SJCRH30 (cell line): ENCODE measurements around the gene RNU1-4. TPM values are rescaled to one million over a fixed set of nuclear protein-coding genes. Genes with fewer than 3 reads are reported as not detected.
"Not testable (repeated sequence)": the region's sequence is repeated elsewhere in the genome, so short reads cannot be mapped to it uniquely, and the experiment has no call there.

Experiments used
- DNase-seq, 2 experiments: peaks; one replicate each; pipeline ENCODE4 v3.0.0-alpha.2; 2015 to 2020
- H3K27ac ChIP-seq: fragments of 250-450 bp; sonication (Bioruptor Pico); 2 replicates; pipeline ENCODE4 v1.5.1; 2020; ENCODE audit warnings: mild to moderate bottlenecking, moderate library complexity
- H3K27me3 ChIP-seq: fragments of 250-450 bp; sonication (Bioruptor Pico); 2 replicates; pipeline ENCODE4 v1.5.1; 2020; ENCODE audit warnings: mild to moderate bottlenecking, moderate library complexity
- H3K36me3 ChIP-seq: fragments of 250-450 bp; sonication (Bioruptor Pico); 2 replicates; pipeline ENCODE4 v1.5.1; 2020; ENCODE audit warnings: mild to moderate bottlenecking, moderate library complexity
- H3K4me1 ChIP-seq: fragments of 250-450 bp; sonication (Bioruptor Pico); 2 replicates; pipeline ENCODE4 v1.5.1; 2020; ENCODE audit warnings: mild to moderate bottlenecking, moderate library complexity
- H3K4me3 ChIP-seq: fragments of 250-450 bp; sonication (Bioruptor Pico); 2 replicates; pipeline ENCODE4 v1.5.1; 2020; ENCODE audit warnings: mild to moderate bottlenecking, moderate library complexity
- H3K9me3 ChIP-seq: fragments of 250-450 bp; sonication (Bioruptor Pico); replicated peaks from 2 replicates; pipeline ENCODE4 v1.5.1; 2020; ENCODE audit warnings: mild to moderate bottlenecking, moderate library complexity
- total RNA-seq: library from RNA; depleted of rRNA; stranded (reverse); fragments of >200 nt; shearing (Covaris generic); gene quantifications from 2 replicates; pipeline ENCODE4 v1.2.3, GENCODE V29; 2014

Gene RNU1-4
- total RNA-seq, 1 experiment from 2014 or later, result under 0.01 TPM

- H3K4me3 ChIP-seq, DNase-seq, H3K36me3 ChIP-seq, H3K9me3 ChIP-seq, H3K27ac ChIP-seq, H3K27me3 ChIP-seq, H3K4me1 ChIP-seq: not testable (repeated sequence)
These were observed 25.7 kb downstream of the RNU1-4 start for GRCh38 chr1:16765731-16766605.

- H3K27ac ChIP-seq, H3K27me3 ChIP-seq, H3K4me1 ChIP-seq, H3K4me3 ChIP-seq, H3K9me3 ChIP-seq, H3K36me3 ChIP-seq: not testable (repeated sequence)
- DNase-seq, result peak in 1 of 2 experiments; percentile 6
These were observed 26.5 kb downstream of the RNU1-4 start for GRCh38 chr1:16766689-16767256.

- H3K27ac ChIP-seq, H3K36me3 ChIP-seq, H3K4me3 ChIP-seq, H3K9me3 ChIP-seq, DNase-seq, H3K27me3 ChIP-seq, H3K4me1 ChIP-seq: not testable (repeated sequence)
These were observed 29.9 kb downstream of the RNU1-4 start for GRCh38 chr1:16770139-16770759.

GRCh38 chr1:16770896-16771446 lies 30.7 kb downstream of the RNU1-4 start:
- H3K9me3 ChIP-seq, H3K4me3 ChIP-seq, H3K36me3 ChIP-seq, DNase-seq, H3K27me3 ChIP-seq, H3K4me1 ChIP-seq, H3K27ac ChIP-seq: not testable (repeated sequence)

GRCh38 chr1:16772275-16773204 lies 32.2 kb downstream of the RNU1-4 start:
- not testable (repeated sequence) for H3K4me1 ChIP-seq, H3K27me3 ChIP-seq, H3K36me3 ChIP-seq, H3K4me3 ChIP-seq, DNase-seq, H3K27ac ChIP-seq, H3K9me3 ChIP-seq

- not testable (repeated sequence) for H3K27ac ChIP-seq, H3K4me1 ChIP-seq, H3K36me3 ChIP-seq, DNase-seq, H3K9me3 ChIP-seq, H3K4me3 ChIP-seq, H3K27me3 ChIP-seq
These were observed 32.9 kb downstream of the RNU1-4 start for GRCh38 chr1:16773205-16773596.

- not testable (repeated sequence) for H3K9me3 ChIP-seq, H3K36me3 ChIP-seq, H3K27me3 ChIP-seq, DNase-seq, H3K4me1 ChIP-seq, H3K27ac ChIP-seq, H3K4me3 ChIP-seq
These were observed 33.4 kb downstream of the RNU1-4 start for GRCh38 chr1:16773723-16774122.

GRCh38 chr1:16774773-16775172 lies 34.5 kb downstream of the RNU1-4 start:
- not testable (repeated sequence) for H3K27ac ChIP-seq, H3K4me1 ChIP-seq, H3K27me3 ChIP-seq, H3K4me3 ChIP-seq, H3K9me3 ChIP-seq, DNase-seq, H3K36me3 ChIP-seq

GRCh38 chr1:16775290-16775689 lies 35.0 kb downstream of the RNU1-4 start:
- not testable (repeated sequence) for H3K36me3 ChIP-seq, H3K27ac ChIP-seq, H3K4me3 ChIP-seq, H3K4me1 ChIP-seq, H3K27me3 ChIP-seq, DNase-seq, H3K9me3 ChIP-seq

GRCh38 chr1:16776248-16776647 lies 35.9 kb downstream of the RNU1-4 start:
- H3K27me3 ChIP-seq, H3K4me1 ChIP-seq, H3K9me3 ChIP-seq, H3K4me3 ChIP-seq, H3K36me3 ChIP-seq, DNase-seq, H3K27ac ChIP-seq: not testable (repeated sequence)

- not testable (repeated sequence) for H3K4me3 ChIP-seq, DNase-seq, H3K4me1 ChIP-seq, H3K9me3 ChIP-seq, H3K36me3 ChIP-seq, H3K27me3 ChIP-seq, H3K27ac ChIP-seq
These were observed 36.5 kb downstream of the RNU1-4 start for GRCh38 chr1:16776835-16777234.

- H3K27me3 ChIP-seq, H3K4me3 ChIP-seq, H3K27ac ChIP-seq, H3K36me3 ChIP-seq, DNase-seq, H3K4me1 ChIP-seq, H3K9me3 ChIP-seq: not testable (repeated sequence)
These were observed 37.5 kb downstream of the RNU1-4 start for GRCh38 chr1:16777821-16778220.

GRCh38 chr1:16779525-16779924 lies 39.2 kb downstream of the RNU1-4 start:
- not testable (repeated sequence) for DNase-seq, H3K36me3 ChIP-seq, H3K27me3 ChIP-seq, H3K4me1 ChIP-seq, H3K4me3 ChIP-seq, H3K9me3 ChIP-seq, H3K27ac ChIP-seq

GRCh38 chr1:16781033-16781432 lies 40.7 kb downstream of the RNU1-4 start:
- DNase-seq, H3K27ac ChIP-seq, H3K4me3 ChIP-seq, H3K36me3 ChIP-seq, H3K4me1 ChIP-seq, H3K27me3 ChIP-seq, H3K9me3 ChIP-seq: not testable (repeated sequence)

- H3K4me1 ChIP-seq, H3K27ac ChIP-seq, H3K36me3 ChIP-seq, H3K9me3 ChIP-seq, H3K27me3 ChIP-seq, DNase-seq, H3K4me3 ChIP-seq: not testable (repeated sequence)
These were observed 41.3 kb downstream of the RNU1-4 start for GRCh38 chr1:16781625-16782024.
